ENCODE results near the gene C1orf35.

- TF ChIP-seq CTCF (IDR thresholded peaks at IDR 0.05; ENCODE audit: low read depth, low read length) (no peak), EZH2phosphoT487 (IDR thresholded peaks at IDR 0.05; ENCODE audit: low read depth) (no peak)
Measured at GRCh38 chr1:228094432-228095016, 8.6 kb downstream of the C1orf35 start.
